GOT3 (cell line): ENCODE data around the gene ALDOC.

Experiments used
- DNase-seq: peaks from one replicate; lab custom pipeline; 2025; ENCODE audit warnings: mixed read lengths; lab: John Stamatoyannopoulos, UW

ALDOC gene

DNA sequence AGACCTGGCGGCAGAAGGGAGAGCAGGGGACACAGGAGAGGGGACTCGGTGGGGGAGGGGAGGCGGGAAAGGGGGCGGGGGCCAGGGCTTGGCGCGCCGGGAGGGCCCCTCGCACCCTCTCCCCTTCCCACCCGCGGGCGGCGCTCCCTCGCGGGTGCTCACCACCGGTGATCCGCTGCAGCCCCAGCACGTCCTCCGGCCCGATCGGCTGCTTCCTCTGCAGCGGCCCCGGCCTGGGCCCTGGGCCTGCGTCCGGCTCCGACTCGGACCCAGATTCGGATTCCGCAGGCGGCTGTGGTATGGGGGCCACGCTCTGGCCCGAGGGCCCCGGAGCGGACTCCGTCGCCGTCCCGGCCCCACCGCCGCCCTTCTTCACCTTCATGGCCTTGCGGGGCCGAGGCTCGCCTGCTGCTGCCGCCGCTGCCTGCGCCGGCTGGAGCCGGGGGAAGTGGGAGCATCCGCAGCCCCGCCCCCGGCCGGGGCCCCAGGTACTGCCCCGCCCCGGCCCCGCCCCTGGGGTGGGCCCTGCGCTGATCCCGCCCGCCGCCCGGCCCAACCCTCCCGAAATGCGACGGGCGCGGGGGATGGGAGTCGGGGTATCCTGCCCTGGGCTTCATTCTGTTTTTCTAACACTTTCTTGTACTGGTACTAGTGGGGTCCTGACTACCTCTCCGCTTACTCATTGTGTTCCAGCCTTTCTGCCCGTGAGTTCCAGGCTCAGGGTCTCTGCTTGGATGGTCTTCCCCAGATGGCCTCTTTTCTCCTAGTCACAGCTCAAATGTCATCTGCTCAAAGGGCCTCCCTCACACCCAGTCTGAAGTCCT is 24.3 kb downstream of the ALDOC start, which contains the start of gene UNC119:
UNC119 (minus strand) TSS at position 449 of the 824 bp plus-strand sequence; CDS start at position 382, 67 bp downstream.
- no peak for DNase-seq

DNA sequence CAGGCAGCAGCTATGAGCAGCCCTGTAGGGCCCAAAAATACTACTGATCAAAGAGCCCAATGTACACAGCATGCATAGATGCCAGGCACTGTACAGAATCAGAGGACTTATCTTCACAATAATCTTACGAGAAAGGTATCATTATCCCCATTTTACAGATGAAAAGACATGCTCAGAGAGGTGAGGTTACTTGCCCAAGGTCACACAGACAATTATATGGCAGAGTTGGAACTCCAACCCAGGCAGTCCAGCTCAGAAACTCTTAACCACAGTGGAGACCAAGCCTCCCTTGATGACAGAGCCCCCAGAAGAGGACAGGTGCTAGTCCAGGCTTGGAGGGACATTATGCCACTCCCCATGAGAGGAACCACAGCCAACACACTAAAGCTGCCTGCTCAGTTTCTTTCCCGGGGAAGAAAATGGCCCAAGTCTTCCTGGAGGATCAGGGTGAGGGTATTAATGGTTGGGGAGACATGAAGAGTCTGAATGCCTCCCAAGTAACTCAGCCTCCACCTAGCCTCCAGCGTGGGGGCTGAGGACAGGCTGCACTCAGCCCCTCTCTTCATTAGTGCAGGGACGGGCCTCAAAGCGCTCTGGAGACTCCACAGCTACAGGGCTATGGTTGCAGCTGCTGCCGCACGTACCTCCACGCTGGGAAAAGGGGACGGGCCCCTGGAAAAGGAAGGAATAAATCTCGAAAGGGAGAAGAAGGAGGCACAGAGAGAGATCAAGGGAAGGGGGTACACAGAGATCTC is 25.1 kb downstream of the ALDOC start:
- no peak for DNase-seq

- no peak for DNase-seq
Measured at GRCh38 chr17:28550858-28551257, 25.8 kb downstream of the ALDOC start.

DNA sequence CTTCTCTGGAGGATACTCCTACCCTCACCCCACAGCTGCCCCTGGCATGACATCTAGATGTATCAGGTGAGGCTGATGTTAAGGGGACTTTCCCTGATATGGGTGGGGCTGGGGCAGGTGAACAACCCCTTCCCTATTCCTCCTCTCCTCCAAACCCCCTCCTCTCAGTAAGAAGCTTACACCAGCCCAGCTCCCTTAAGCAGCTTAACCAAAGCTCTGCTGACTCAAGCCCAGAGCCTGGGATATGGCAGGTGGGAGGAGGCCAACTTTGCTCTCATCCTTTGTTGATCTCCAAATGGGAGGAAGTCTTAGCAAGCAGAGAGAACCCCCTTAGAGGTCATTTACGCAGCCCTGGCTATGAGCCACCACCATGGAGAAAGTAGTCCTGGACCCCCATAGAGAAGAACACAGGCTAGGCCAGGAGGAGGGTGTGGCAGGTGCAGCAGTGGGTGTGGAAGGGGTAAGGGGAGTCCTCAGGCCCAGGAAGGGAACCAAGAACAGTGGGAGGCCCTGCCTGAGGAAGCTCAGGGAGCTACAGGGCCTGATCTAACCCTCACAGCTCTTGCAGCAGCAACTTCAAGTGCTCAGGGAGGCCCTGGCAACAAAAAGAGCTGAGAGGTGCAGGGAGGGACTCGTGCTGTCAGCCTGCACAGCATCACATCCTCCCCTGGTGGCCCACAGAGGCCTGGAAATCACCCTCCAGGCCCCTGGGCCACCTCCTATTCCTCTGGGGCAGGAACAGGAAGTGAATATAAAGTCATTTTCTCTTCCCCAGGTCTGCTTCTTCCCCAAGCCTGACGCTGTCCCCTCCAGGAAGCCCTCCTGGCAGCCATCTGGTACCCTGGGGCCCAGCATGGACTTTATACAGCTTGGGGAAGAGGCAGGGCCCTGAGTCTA is 27.2 kb downstream of the ALDOC start:
- DNase-seq: no peak

- no peak for DNase-seq
Measured at GRCh38 chr17:28548417-28549130, 28.1 kb downstream of the ALDOC start.

- DNase-seq: no peak
Measured at GRCh38 chr17:28547623-28548416, 28.9 kb downstream of the ALDOC start.

DNA sequence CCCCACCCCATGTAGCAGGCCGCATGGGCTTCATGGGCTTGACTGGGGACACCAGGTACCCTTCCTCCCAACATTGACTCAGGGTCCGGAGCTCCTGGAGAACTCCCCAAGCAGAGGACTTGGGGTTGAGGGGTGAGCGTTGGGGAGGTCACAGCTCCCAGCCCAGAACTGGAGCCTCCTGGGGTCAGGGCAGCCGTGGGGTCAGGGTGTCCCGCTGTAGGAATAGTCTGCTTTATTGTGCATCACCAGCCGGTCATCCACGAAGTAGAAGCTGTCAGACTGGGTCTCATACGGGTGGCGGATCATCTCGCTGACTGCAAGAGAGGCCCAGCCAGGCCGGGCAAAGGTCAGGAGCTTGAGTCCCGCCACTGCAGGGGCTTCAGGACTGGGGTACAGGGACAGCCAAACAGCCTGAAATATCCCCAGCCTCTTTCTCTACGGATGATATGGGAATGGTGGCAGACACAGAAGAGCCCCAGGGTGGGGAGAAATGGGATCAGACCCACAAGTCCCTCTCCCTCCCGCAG is 29.5 kb downstream of the ALDOC start:
- DNase-seq: no peak

DNA sequence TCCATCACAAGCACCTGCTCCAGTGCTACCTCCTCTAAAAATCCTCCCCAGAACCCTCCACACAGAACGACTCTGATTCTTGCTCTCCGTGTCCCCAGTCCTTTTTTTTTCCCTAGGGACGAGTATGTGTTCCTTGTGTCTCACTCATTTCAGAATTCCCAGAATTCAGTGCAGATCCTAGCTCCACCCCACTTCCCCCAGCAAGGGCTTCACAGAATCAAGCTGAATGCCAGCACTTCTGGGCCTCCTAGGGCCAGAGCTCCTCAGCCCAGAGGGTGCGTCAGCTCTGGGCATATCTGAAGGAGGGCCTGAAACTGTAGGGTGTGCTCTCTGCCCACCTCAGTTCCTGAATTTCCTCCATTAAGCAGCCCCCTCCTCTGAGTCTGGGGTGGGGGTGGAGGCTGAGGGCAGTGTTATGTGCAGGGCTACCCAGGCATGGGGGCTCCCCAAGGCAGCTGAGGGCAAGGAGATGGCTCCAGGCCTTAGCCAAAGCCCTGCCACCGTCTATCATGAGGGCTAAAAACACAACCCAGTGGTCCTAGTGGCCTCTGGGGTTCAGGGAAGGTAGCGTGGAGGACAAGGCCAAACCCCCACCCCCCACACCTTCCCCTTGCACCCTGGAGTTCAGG is 30.8 kb downstream of the ALDOC start:
- no peak for DNase-seq

DNA sequence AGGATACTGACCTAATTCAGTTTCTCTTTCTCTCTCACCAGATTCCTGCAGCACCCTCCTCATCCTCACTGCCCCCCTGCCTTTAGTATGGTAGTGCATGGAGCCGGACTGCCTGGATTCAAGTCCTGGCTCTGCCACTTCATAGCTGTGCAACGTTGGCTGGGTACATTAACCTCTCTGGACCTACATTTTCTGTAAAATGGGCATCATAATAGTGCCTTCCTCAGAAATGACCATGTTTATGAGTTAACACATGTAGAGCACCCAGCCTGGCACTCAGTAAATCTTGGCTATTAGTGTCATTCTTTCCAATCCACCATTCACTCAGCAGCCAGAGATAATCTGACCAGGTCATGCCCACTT is 31.6 kb downstream of the ALDOC start:
- no peak for DNase-seq

DNA sequence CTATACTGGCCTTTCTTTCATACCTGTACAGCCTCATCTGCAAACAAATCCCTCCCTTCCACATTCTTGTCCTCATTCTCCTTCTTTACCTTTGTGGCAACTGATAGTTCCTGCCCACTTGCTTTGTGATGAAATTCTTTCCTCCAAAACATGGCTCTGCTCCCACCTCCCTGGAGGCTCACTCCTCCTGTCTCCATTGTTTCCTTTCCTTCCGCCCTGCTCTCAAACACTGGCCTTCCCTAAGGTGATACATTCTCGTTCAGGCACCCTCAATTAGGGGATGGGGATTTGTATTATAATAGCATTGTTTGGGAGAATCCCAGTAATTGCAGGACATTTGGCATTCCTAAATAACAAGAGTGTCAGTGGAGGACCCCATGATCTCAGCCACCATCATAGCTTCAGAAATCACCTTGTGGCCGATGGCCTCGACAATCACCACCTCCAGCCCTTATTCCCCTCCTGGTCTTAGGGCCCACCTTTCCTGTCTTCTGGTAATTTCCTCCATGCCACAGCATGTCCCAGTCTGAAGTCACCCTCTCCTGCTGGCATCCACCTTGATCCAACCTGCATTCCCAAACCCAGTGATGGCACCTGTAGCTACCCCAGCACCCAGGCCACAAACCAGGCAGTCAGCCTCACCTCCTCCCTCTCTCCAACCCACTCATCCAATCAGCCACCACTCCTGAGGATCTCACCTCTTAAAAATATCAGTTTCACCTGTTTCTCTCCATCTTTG is 32.1 kb downstream of the ALDOC start:
- DNase-seq: no peak

GRCh38 chr17:28541439-28541838 is 35.3 kb downstream of the ALDOC start:
- no peak for DNase-seq

DNA sequence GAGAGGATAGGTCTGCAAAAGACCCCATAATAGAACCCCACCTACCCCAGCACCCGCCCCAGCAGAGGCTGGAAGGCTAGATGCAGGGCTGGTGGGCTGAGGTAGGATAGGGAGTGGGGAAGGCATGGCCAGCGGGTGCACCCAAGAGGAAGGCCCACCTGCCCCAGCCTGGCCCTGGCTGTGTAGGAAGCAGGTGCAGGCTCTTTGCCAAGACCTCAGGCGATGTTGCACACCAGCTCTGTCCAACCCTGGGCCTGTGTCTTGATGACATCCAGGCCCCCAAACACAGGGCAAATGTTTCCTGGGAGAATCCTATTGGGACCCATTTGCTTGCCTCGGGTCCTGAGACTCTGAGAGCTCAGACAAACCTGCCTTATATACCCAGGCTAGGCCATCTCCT is 36.5 kb downstream of the ALDOC start:
- no peak for DNase-seq

DNA sequence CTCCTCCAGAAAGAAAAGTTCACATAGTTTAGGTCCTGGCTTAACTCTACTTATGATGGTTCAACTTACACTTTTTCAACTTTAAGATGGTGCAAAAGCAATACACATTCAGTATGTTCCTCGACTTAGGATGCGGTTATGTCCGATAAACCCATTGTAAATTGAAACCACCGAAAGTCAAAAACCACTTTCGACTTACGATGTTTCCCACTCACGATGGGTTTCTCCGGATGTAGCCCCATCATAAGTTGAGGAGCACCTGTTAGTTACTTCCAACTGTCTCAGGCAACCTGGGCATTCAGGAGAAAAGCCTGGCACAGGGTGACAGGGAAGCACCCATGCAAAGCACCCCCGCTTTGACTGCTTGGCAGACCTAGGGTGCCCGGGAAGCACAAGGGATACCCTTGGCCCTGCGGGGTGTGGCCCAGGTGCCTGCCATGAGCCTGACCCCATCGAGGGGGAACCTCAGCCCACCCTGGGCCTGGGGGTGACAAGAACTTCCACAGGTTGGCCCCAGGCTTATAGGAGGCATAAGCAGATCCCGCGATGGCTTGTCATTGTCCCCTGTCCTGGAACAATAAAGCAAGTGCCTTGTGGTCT is 38.3 kb downstream of the ALDOC start:
- DNase-seq: no peak

DNA sequence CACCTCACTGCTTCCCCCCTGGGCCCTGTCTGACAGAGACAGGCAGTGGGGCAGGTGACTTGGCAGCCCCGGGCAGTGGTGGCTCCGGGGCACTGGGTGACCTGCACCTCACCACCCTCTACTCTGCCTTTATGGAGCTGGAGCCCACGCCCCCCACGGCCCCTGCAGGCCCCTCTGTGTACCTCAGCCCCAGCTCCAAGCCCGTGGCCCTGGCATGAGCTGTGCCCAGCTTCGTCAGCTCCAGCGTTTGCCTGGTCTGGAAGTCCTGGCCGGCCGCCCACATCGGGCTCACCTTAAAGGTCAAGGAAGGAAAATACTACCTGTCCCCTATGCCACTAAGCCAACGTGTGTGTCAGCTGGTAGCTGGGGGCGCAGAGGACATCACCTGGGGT is 39.5 kb downstream of the ALDOC start:
- DNase-seq: no peak

DNA sequence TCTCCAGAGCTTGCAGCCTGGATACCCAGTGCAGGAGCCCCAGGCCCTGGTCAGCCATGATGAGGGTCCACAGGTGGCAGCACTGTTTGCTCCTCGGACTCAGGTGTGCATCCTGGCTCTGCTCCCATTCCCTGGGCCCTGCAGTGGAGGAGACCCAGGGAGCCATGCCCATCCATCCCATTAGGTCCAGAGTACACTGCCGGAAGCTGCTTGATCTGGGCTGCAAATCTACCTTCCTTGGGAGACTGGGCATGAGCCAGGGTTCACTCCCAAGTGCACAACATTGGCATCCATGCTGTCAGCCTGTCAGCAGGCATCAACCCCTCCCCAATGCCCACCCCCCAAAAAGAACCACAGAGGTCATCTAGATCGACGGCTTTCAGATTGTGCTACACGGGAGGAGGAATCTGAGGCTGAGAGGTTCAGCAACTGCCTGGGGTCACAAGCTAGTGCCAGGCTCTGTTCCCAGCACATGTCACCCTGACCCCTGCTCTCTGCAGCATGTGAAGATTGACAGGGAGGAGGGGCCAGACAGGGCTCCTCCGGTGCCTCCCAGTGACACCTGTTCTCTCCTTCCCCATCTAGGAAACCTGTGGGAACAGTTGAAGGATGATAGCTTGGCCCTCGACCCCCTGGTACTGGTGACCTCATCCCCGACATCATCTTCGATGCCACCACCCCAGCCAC is 40.0 kb downstream of the ALDOC start:
- DNase-seq: no peak

DNA sequence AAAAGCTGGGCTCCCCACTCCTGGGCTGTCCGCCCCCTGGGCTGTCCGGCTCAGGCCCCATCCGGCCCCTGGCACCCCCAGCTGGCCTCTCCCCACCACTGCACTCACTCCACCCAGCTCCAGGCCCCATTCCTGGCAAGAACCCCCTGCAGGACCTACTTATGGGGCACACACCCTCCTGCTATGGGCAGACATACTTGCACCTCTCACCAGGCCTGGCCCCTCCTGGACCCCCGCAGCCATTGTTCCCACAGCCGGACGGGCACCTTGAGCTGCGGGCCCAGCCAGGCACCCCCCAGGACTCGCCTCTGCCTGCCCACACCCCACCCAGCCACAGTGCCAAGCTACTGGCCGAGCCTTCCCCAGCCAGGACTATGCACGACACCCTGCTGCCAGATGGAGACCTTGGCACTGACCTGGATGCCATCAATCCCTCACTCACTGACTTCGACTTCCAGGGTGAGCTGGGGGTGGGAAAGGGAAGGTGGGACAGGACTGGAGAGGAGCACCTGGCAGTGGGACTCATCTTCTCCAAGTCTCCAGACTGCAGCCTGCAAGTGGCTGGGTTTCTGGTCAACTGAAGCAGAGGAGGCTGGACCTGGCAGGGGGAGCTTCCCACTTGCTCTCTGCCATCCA is 41.8 kb downstream of the ALDOC start:
- DNase-seq: no peak

DNA sequence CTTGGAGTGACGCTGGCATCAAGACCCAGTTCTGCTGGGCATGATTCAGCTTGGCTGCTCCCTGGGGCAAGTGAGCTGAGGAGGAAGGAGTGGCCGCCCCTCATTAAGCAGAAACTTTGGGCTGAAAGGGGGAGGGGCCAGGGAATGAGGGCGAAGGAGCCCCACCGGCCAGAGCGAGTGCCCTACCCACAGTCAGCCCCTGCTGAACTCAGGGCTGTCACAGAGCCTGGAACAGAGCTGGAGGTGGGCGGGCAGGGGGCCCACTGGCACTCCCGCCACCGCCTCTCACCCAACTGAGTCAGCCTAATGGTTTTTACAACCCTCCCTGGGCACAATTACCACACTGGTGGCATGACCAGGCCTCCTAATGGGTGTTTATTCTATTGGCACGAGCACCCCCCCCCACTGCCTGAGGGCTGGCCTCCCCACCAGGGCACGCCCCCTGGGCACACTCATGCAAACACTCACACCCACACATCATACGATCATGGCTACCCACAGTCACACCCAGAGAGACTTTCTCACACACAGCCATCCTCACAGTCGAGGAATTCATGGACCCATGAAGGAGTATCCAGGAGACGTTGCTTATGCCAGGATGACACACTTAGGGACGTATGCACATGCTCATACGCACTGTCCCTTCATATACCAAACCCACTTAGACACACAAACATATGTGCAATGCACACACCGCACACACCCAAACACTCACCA is 43.4 kb downstream of the ALDOC start:
- DNase-seq: peak; percentile 79
